NCI-H1048 (cell line): ENCODE measurements around the gene ORMDL3.

Source experiments
- DNase-seq: peaks from one replicate; lab custom pipeline; 2025; lab: John Stamatoyannopoulos, UW

Gene ORMDL3

GRCh38 chr17:39871801-39872200, 55.6 kb downstream of the ORMDL3 start:
- DNase-seq: no peak
